Neuronal stem cell (in vitro differentiated cells): Measurements from ENCODE around the gene RAMP1.

Source experiments
- DNase-seq: peaks from one replicate; pipeline ENCODE4 v3.0.0-alpha.2; 2013; ENCODE audit warnings: low spot score
- H2AFZ ChIP-seq: one replicate; pipeline ENCODE4 v1.6.1; 2013; ENCODE audit warnings: mild to moderate bottlenecking, low read length, inconsistent platforms
- H2AK5ac ChIP-seq: 2 replicates; pipeline ENCODE4 v1.6.1; 2013; ENCODE audit warnings: low read depth, mild to moderate bottlenecking, inconsistent platforms, low read length, moderate library complexity, mixed read lengths
- H2BK120ac ChIP-seq: 2 replicates; pipeline ENCODE4 v1.6.1; 2013; ENCODE audit warnings: low read depth, mild to moderate bottlenecking, inconsistent platforms, low read length, moderate library complexity, mixed read lengths
- H2BK12ac ChIP-seq: one replicate; pipeline ENCODE4 v1.6.1; 2013; ENCODE audit warnings: low read length, inconsistent platforms
- H2BK15ac ChIP-seq: 2 replicates; pipeline ENCODE4 v1.6.1; 2013; ENCODE audit warnings: mild to moderate bottlenecking, low read length, inconsistent platforms, mixed read lengths
- H2BK5ac ChIP-seq: one replicate; pipeline ENCODE4 v1.6.1; 2013; ENCODE audit warnings: inconsistent platforms, mild to moderate bottlenecking, low read length, moderate library complexity
- H3K14ac ChIP-seq: one replicate; pipeline ENCODE4 v1.6.1; 2013; ENCODE audit warnings: low read length, inconsistent platforms
- H3K18ac ChIP-seq: 2 replicates; pipeline ENCODE4 v1.6.1; 2013; ENCODE audit warnings: low read length, inconsistent platforms
- H3K23ac ChIP-seq: 2 replicates; pipeline ENCODE4 v1.6.1; 2013; ENCODE audit warnings: low read depth, mild to moderate bottlenecking, mixed read lengths, low read length, inconsistent platforms; ENCODE audit not compliant: poor library complexity
- H3K27ac ChIP-seq: replicated peaks from 3 replicates; pipeline ENCODE4 v1.5.1; 2013; ENCODE audit warnings: low read length, inconsistent platforms
- H3K27me3 ChIP-seq, 3 experiments: 2 replicates each; pipeline ENCODE4 v1.6.1; 2013; ENCODE audit warnings: low read length in 3 of 3, mild to moderate bottlenecking in 2 of 3, inconsistent platforms in 1 of 3, low read depth in 1 of 3, mixed read lengths in 1 of 3, moderate library complexity in 1 of 3; ENCODE audit not compliant: control insufficient read depth in 3 of 3, insufficient read depth in 3 of 3
- H3K36me3 ChIP-seq, 2 donors: replicated peaks in 1 of 2; 2 replicates each; pipeline ENCODE4 v1.6.1; 2013; ENCODE audit warnings: low read length in 2 of 2; ENCODE audit not compliant: control insufficient read depth in 2 of 2, insufficient read depth in 2 of 2
- H3K4ac ChIP-seq: 2 replicates; pipeline ENCODE4 v1.6.1; 2013; ENCODE audit warnings: inconsistent platforms, mild to moderate bottlenecking, low read length, moderate library complexity
- H3K4me1 ChIP-seq, 2 donors: 1 replicate in 1 of 2; 2 replicates in 1 of 2; pipeline ENCODE4 v1.6.1; 2013; ENCODE audit warnings: low read length in 2 of 2, low read depth in 1 of 2; ENCODE audit not compliant: control insufficient read depth in 2 of 2, insufficient read depth in 1 of 2
- H3K4me2 ChIP-seq: one replicate; pipeline ENCODE4 v1.6.1; 2013; ENCODE audit warnings: mild to moderate bottlenecking, low read length, inconsistent platforms; ENCODE audit not compliant: insufficient read depth, poor library complexity, severe bottlenecking
- H3K4me3 ChIP-seq, 2 donors: 2 replicates each; pipeline ENCODE4 v1.5.1; 2013; ENCODE audit warnings: low read length in 2 of 2, mild to moderate bottlenecking in 2 of 2, inconsistent platforms in 1 of 2, moderate library complexity in 1 of 2
- H3K79me1 ChIP-seq: one replicate; pipeline ENCODE4 v1.6.1; 2013; ENCODE audit warnings: low read depth, mild to moderate bottlenecking, inconsistent platforms, low read length, moderate library complexity
- H3K9ac ChIP-seq: one replicate; pipeline ENCODE4 v1.6.1; 2013; ENCODE audit warnings: mild to moderate bottlenecking, low read depth, low read length, inconsistent platforms; ENCODE audit not compliant: poor library complexity
- H3K9me3 ChIP-seq, 2 donors: replicated peaks in 1 of 2; 2 replicates each; pipeline versions ENCODE3 to v1.6.1; 2013; ENCODE audit warnings: low read length in 2 of 2, mild to moderate bottlenecking in 2 of 2, inconsistent platforms in 1 of 2, low read depth in 1 of 2, mixed read lengths in 1 of 2, moderate library complexity in 1 of 2; ENCODE audit not compliant: control insufficient read depth in 2 of 2, insufficient read depth in 1 of 2
- H4K8ac ChIP-seq: one replicate; pipeline ENCODE4 v1.6.1; 2013; ENCODE audit warnings: low read depth, mild to moderate bottlenecking, inconsistent platforms, low read length, moderate library complexity
- H4K91ac ChIP-seq: one replicate; pipeline ENCODE4 v1.6.1; 2013; ENCODE audit warnings: low read length, low read depth, mild to moderate bottlenecking, inconsistent platforms; ENCODE audit not compliant: poor library complexity
- WGBS, 2 donors: extraction: QIAGEN DNeasy Blood & Tissue Kit; methylation state at CpG; one replicate each; pipeline ENCODE4 v1.1.7; 2013; ENCODE audit warnings: missing lambda C conversion rate in 2 of 2, mixed read lengths in 1 of 2; ENCODE audit not compliant: insufficient read length in 2 of 2, insufficient replicate concordance in 1 of 2; ENCODE audit errors: extremely low coverage in 2 of 2; 5-methylcytosine and 5-hydroxymethylcytosine counted together

The RAMP1 gene

GRCh38 chr2:237878321-237879057, 19.1 kb downstream of the RAMP1 start:
- Histone ChIP-seq H3K27ac (no peak overlapping the region), H2BK15ac (no peak overlapping the region), H3K4me1 (peaks cover 3 to 8% of the 10 kb centered on the region in 2 donors), H3K9me3 (no peaks in the 10 kb centered on the region), H2BK5ac (peak overlapping the region; percentile 10), H3K27me3 (peaks cover 0 to 4% (median 0%) of the 10 kb centered on the region in 3 experiments), H3K4me3 (no peak overlapping the region), H3K23ac (no peak overlapping the region), H4K91ac (no peak overlapping the region), H3K18ac (peak overlapping the region; percentile 59), H3K36me3 (no peaks in the 10 kb centered on the region), H2AK5ac (peak overlapping the region; percentile 57), H3K79me1 (no peaks in the 10 kb centered on the region), H3K4ac (no peak overlapping the region), H3K9ac (no peak overlapping the region), H4K8ac (no peak overlapping the region), H3K14ac (peak overlapping the region; percentile 78), H2BK12ac (no peak overlapping the region), H2BK120ac (no peak overlapping the region), H3K4me2 (no peak overlapping the region), H2AFZ (no peak overlapping the region)
- no peak for DNase-seq
- WGBS, 2 donors, result no CpG with 5 or more reads among the region's 14 CpGs

- no peak overlapping the region for H4K8ac ChIP-seq
- H3K27ac ChIP-seq, result no peak overlapping the region
- no peak overlapping the region for H2AK5ac ChIP-seq
- H2AFZ ChIP-seq, result no peak overlapping the region
- no peak overlapping the region for H3K4me3 ChIP-seq
- no peak overlapping the region for H3K9ac ChIP-seq
- no peaks in the 10 kb centered on the region for H3K79me1 ChIP-seq
- no CpG with 5 or more reads among the region's 5 CpGs for WGBS, 2 donors
- H3K9me3 ChIP-seq, result no peaks in the 10 kb centered on the region
- no peak overlapping the region for H4K91ac ChIP-seq
- H2BK12ac ChIP-seq, result no peak overlapping the region
- H3K4me2 ChIP-seq, result no peak overlapping the region
- no peak overlapping the region for H3K18ac ChIP-seq
- H2BK120ac ChIP-seq, result no peak overlapping the region
- H3K23ac ChIP-seq, result no peak overlapping the region
- no peak overlapping the region for H3K14ac ChIP-seq
- peaks cover 0 to 2% of the 10 kb centered on the region in 2 donors for H3K4me1 ChIP-seq
- H3K36me3 ChIP-seq, result no peaks in the 10 kb centered on the region
- DNase-seq, result no peak
- H3K4ac ChIP-seq, result no peak overlapping the region
- H2BK5ac ChIP-seq, result no peak overlapping the region
- H2BK15ac ChIP-seq, result no peak overlapping the region
- peaks cover 0 to 4% (median 0%) of the 10 kb centered on the region in 3 experiments for H3K27me3 ChIP-seq
Observed at GRCh38 chr2:237879058-237879430, 19.6 kb downstream of the RAMP1 start.

DNA sequence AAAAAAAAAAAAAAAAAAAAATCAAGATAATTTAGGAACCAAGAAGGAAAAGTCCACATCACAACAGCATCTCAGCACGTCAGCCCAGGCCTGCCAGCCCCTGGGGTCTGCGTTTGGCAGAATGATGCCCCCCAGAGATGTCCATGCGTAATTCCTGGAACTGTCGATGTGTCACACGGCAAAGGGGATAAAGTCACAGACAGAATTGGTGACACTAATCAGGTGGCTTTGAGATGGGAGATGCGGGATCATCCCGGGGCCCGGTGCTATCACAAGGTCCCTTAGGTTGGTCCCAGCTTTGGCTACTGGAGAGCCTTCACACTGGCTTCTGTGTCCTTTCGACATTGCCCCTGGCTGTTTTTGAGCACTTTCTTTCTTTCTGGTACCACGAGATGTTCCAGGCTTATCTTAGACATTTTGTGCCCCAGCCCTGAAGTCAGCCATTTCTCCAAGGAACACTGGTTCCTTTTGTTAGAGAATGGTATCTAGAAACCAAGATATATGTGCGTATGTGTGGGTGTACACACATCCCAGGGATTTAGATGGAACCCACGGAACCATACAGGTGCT, 20.7 kb downstream of the RAMP1 start:
- Histone ChIP-seq H2BK15ac (no peak overlapping the region), H2BK120ac (no peak overlapping the region), H3K27ac (no peak overlapping the region), H3K14ac (no peak overlapping the region), H3K27me3 (peaks cover 0 to 4% (median 0%) of the 10 kb centered on the region in 3 experiments), H3K9me3 (no peaks in the 10 kb centered on the region), H3K23ac (no peak overlapping the region), H3K9ac (no peak overlapping the region), H3K79me1 (no peaks in the 10 kb centered on the region), H2BK12ac (no peak overlapping the region), H2AFZ (no peak overlapping the region), H3K4me1 (peaks cover 0 to 3% of the 10 kb centered on the region in 2 donors), H2AK5ac (no peak overlapping the region), H3K4ac (no peak overlapping the region), H3K4me3 (no peak overlapping the region), H3K36me3 (no peaks in the 10 kb centered on the region), H3K18ac (no peak overlapping the region), H2BK5ac (no peak overlapping the region), H4K91ac (no peak overlapping the region), H3K4me2 (no peak overlapping the region), H4K8ac (no peak overlapping the region)
- no CpG with 5 or more reads among the region's 12 CpGs for WGBS, 2 donors
- DNase-seq, result no peak
